Measurements from ENCODE around the gene MMD2.

The MMD2 gene

GRCh38 chr7:4868493-4868892 lies 90.5 kb downstream of the MMD2 start:
- DNase-seq (ENCODE audit: low read depth in 2 of 2), result no peak

GRCh38 chr7:4866528-4867496 lies 92.2 kb downstream of the MMD2 start:
- no peak for DNase-seq (ENCODE audit: low read depth in 2 of 2)

- DNase-seq (ENCODE audit: low read depth in 2 of 2), result no peak
These were observed 96.8 kb downstream of the MMD2 start for GRCh38 chr7:4862156-4862555.

- DNase-seq (ENCODE audit: low read depth in 2 of 2), result no peak
These were observed 97.3 kb downstream of the MMD2 start, which contains the start of gene PAPOLB for GRCh38 chr7:4861673-4862072. Gene PAPOLB, minus strand, starts transcription at chr7:4862030. Its CDS starts 220 bp downstream, at chr7:4861810.

GRCh38 chr7:4861227-4861626 lies 97.8 kb downstream of the MMD2 start:
- no peak for DNase-seq (ENCODE audit: low read depth in 2 of 2)

GRCh38 chr7:4857189-4857588 lies 101.8 kb downstream of the MMD2 start:
- no peak for DNase-seq (ENCODE audit: low read depth in 2 of 2)

GRCh38 chr7:4856336-4857057 lies 102.5 kb downstream of the MMD2 start:
- DNase-seq (ENCODE audit: low read depth in 2 of 2), result no peak
